22Rv1 (cell line): ENCODE measurements around the gene MACF1.

Source experiments
- ZFX ChIP-seq: fragments of 450-650 bp; IDR thresholded peaks from 2 replicates; pipeline ENCODE4 v1.6.1; 2017; ENCODE audit warnings: antibody characterized with exemption, borderline replicate concordance
- TF ChIP-seq, protein P1 (sequence below): fragments of 450-650 bp; IDR thresholded peaks from 2 replicates; pipeline ENCODE4 v1.5.1; 2017; ENCODE audit warnings: mild to moderate bottlenecking

DNA sequence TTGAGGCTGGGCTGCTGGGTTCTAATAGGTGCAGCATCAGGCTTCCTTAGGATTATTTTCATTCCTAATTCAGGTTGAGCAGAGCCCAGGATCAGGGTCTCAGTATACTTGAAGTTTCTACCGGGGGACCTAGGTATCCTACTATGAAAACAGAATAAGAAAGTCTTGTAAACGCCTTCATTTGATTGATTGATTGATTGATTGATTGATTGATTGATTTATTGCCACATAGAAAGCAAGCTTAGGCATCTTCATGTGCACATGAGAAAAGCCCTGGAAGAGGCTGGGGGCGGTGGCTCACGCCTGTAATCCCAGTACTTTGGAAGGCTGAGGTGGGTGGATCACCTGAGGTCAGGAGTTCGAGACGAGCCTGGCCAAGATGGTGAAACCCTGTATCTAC is 189.6 kb downstream of the MACF1 start:
- TF ChIP-seq, protein P1, sequence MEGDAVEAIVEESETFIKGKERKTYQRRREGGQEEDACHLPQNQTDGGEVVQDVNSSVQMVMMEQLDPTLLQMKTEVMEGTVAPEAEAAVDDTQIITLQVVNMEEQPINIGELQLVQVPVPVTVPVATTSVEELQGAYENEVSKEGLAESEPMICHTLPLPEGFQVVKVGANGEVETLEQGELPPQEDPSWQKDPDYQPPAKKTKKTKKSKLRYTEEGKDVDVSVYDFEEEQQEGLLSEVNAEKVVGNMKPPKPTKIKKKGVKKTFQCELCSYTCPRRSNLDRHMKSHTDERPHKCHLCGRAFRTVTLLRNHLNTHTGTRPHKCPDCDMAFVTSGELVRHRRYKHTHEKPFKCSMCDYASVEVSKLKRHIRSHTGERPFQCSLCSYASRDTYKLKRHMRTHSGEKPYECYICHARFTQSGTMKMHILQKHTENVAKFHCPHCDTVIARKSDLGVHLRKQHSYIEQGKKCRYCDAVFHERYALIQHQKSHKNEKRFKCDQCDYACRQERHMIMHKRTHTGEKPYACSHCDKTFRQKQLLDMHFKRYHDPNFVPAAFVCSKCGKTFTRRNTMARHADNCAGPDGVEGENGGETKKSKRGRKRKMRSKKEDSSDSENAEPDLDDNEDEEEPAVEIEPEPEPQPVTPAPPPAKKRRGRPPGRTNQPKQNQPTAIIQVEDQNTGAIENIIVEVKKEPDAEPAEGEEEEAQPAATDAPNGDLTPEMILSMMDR, result no peak
- TF ChIP-seq ZFX, result no peak
